ENCODE data around the gene MMP1.
A peak's percentile ranks its signal among the peaks of the same experiment; 100 is the strongest.

Gene MMP1

DNA sequence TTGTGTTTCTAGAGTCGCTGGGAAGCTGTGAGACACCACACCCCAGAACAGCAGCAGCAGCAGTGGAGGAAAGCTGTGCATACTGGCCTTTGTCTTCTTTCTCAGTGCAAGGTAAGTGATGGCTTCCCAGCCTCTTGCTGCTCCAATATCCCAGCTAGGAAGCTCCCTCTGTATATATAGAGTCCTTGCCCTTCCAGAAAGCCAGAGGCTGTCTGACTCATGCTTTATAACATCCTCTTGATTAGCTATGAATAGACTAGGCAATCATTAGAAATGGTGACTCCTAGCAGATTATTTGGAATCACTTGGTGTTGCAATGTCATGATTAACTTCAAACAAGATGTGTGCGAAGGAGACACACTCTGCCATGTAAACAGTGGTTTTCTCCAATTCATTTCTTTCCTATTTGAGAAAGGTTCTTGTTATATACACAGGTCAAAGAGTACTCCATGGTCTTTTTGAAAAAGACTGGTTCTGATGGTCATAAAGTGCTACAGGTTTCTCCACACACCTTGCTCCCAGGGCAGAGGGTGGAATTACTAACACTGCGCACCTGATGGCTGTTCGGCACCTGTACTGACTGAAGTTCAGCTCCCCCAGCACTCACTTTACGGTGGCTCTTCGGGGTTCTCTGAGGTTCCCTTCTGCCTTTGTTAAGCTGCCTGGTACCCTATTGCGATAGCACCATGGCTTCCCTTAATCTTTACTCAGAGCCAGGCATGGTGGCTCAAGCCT, at the start of gene MMP1:
MMP1 (minus strand) TSS at position 149 of the 735 bp plus-strand sequence; CDS start at position 81, 68 bp downstream.
- no peak for DNase-seq (ENCODE audit: low spot score)

DNA sequence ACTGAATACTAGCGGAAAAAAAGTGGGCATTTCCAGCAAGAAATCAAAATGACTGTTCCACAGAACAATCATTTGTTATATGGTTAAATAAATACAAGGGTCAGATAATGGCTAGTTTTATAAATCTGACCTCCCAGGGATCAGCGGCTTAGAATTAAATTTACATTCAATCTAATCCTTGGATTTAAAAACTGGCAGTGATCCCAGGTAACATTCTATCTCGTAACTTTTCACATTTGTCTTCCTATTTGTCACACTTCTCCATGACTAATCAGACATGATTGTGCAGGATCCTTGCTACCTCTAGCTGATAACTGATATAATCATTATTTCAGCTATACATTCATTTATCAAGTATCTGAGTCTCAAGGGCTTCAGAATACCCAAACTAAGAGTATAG, 48.3 kb upstream of the MMP1 start:
- no peak for DNase-seq (ENCODE audit: low spot score)

- DNase-seq (ENCODE audit: low spot score), result no peak
Measured at GRCh38 chr11:102843489-102843888, 45.5 kb upstream of the MMP1 start, which contains the start of gene MMP3. Gene MMP3, minus strand, starts transcription at chr11:102843609. Its CDS starts 63 bp downstream, at chr11:102843546.

- DNase-seq (ENCODE audit: low spot score), result no peak
Measured at GRCh38 chr11:102842930-102843329, 45.0 kb upstream of the MMP1 start.

- no peak for DNase-seq (ENCODE audit: low spot score)
Measured at GRCh38 chr11:102840018-102840417, 42.1 kb upstream of the MMP1 start.

DNA sequence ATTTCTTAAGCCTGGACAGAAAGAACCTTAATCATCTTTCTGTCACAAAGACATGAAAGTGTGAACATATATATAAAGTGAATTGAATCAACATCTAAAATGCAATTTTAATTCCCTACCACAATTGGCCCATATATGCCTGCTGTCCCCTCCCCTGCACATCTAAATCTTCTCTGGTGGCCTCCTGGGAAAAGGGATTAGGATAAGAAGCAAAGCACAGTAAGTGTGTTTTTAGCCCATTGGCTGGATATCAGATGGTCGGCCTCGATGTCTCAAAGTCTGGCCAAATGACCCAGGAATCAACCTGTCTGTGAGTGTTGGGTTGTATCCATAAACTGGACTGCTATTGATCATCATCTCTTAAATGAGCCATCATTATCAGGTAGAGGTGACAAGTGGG, 39.7 kb upstream of the MMP1 start:
- DNase-seq (ENCODE audit: low spot score), result no peak

GRCh38 chr11:102837156-102837555, 39.2 kb upstream of the MMP1 start:
- DNase-seq (ENCODE audit: low spot score), result no peak

DNA sequence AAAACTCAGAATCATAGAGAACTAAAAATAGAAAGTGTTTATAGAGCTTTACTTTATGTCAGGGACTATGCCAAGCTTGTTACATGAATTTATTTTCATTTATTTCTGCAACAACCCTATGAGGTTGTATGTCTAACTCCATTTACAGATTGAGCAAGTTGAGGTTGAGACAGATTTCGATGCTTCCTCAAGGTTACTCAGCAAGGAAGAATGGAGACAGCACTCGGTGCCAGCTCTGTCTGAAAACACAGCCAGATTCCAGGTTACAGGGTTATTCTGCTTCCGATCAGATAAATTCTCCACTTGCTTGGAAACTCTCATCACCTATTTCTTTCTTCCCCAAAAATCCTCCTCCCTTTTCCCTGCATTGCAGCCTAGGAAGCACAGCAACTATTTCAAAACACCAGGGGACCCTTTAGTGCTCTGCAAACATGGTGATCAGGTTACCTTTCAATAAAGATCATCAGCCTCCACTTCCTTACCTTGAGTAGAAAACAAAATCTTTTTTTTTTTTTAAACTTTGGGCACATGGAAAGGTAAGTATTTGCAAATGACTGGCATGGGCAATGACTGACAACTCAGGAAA, 38.4 kb upstream of the MMP1 start:
- no peak for DNase-seq (ENCODE audit: low spot score)

DNA sequence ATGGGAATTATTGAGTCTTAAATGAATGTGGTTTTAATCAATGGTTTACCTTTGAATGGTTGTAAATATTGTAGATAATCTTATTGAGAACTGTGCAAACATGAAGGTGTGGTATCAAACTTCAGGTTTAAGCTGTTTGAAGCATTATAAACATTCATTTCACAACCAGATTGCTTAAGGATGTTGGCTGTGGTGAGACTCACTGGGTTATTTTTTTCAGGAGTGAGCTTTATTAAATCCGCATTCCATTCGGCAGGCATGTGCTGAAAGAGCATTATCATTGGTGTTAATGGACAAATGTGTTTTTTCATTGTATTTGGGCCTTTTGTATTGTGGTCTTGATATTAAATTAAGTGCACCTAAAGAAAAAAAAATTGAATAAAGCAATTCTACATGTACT, 35.8 kb upstream of the MMP1 start:
- DNase-seq (ENCODE audit: low spot score), result no peak

DNA sequence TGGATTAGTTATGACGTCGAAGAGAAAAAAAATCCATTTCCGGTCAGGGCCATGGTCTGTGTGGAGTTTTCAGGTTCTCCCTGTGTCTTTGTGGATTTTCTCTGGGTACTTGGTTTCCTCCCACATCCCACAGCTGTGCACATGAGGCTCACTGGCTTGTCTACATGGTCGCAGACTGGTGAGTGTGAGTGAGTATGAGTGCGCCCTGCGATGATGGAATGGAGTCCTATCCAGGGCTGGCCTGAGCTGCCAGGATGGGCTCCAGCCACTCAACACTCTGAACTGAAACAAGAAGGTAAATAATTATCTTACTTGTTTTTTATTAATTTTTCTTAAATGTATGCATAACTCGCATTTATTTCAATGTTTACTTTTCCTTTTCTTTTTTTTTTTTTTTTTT, 34.7 kb upstream of the MMP1 start:
- no peak for DNase-seq (ENCODE audit: low spot score)

GRCh38 chr11:102831489-102832440, 33.8 kb upstream of the MMP1 start:
- no peak for DNase-seq (ENCODE audit: low spot score)

DNA sequence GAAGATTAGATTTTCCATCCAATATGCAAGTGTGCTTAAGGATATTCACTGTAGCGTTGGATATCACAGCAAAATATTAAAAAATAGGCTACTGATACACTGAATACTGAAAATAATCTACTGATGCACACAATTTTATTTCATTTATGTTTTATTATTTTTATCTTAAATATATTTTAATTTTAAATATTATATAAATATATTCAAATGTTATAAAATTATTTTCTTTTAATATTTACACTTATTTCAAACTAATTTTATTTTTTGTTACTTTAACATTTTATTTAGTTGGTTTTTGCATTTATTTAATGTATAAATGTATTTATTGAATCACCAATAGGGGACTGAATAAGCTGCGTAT, 33.1 kb upstream of the MMP1 start:
- no peak for DNase-seq (ENCODE audit: low spot score)

DNA sequence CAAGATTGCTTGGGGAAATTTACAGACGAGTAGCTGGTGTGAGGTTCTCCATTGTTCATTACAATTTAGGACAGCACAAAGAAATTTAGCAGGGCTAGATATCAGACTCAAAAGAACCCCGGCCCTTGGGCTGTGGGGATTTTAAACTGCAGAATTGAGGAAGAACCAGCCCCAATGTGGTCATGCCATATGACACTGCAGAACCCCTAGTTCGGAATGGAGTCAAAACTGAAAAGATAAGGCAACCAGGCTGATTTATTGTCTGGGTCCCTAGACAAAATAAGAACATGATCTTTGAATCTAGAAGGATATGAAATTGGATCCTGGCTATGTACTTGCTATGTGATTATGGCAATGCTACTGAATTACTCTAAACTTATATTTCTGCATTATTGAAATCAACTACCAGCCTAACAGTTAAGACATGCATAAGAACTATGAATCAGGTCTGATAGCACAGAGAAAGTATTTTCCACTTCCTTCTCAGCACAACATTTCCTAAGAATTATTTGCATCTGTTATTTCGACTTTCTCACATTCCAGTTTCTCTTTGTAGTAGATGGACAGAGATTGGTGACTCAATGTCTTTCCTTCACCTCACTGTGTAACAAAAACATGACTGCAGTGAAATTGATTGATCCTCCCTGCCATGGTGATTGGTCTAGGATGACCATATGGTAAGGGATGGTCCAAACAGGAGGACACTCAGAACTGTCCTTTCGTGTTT, 32.2 kb upstream of the MMP1 start:
- no peak for DNase-seq (ENCODE audit: low spot score)

GRCh38 chr11:102829316-102830000, 31.5 kb upstream of the MMP1 start:
- DNase-seq (ENCODE audit: low spot score), result no peak

DNA sequence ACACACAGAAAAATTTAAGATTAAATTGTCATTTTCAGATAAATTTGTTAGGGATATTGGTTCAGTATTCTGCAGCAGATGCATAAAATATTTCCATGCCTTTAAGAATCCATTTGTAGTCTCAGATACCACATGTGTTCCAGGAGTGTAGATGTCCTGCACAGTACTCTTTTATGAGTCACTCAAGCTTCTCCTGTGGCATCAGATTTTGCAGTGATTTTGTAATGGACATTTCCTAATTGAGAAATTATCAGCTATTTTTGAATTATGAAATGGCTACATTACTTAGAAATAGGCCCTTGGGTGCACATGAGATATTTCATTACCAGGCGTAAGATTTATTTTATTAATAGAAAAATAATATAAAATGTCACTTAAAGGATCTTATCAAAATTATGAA, 26.6 kb upstream of the MMP1 start:
- DNase-seq (ENCODE audit: low spot score), result no peak

DNA sequence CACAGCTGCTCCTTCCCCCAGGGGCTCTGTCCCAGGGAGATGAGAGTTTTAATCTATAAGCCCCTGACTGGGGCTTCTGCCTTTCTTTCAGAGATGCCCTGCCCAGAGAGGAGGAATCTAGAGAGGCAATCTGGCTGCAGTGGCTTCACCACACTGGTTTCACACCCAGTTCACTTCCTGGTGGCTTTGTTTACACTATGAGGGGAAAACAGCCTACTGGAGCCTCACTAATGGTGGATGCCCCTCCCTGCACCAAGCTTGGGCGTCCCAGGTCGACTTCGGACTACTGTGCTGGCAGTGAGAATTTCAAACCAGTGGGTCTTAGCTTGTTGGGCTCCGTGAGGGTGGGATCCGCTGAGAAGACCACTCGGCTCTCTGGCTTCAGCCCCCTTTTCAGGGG, 21.5 kb upstream of the MMP1 start:
- no peak for DNase-seq (ENCODE audit: low spot score)

- no peak for DNase-seq (ENCODE audit: low spot score)
Measured at GRCh38 chr11:102813484-102813883, 15.5 kb upstream of the MMP1 start.

DNA sequence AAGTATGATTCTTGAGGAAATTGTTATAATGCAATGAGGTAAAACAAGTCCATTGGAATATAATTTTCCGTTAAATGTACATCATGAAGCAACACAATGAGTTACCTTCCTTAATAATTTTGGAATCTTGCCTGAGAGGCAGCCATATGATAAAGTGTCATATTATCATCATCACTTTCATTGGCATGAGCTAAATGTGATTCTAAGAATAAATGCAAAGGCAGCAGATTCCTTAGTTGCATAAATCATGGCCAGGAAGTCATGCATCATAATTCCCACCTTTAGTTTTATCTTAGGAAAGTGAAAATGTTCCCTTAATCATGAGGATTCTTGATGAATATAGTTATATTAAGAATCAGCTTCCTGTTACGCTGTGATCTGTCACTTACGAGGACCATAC, 14.2 kb upstream of the MMP1 start:
- no peak for DNase-seq (ENCODE audit: low spot score)

GRCh38 chr11:102810950-102811660, 13.1 kb upstream of the MMP1 start:
- peak; percentile 9 for DNase-seq (ENCODE audit: low spot score)

DNA sequence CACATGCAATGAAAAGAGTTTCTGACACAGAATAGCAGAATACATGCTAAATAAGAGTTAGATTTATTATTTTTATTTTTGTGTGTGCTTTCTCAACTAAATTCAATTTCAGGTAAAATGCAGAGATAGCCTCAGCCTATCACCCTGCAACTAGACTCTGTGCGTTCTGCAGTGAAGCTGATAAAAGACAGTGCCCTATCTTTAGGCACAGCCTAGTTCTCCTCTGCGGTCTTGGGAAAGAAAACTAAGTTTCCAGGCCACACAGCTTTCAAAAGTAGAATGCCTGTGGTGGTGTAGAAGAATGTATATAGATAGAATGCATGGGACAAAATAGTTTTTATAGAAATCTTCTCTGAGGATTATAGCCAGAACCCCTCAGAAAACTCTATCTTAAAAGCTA, 12.0 kb upstream of the MMP1 start:
- no peak for DNase-seq (ENCODE audit: low spot score)

DNA sequence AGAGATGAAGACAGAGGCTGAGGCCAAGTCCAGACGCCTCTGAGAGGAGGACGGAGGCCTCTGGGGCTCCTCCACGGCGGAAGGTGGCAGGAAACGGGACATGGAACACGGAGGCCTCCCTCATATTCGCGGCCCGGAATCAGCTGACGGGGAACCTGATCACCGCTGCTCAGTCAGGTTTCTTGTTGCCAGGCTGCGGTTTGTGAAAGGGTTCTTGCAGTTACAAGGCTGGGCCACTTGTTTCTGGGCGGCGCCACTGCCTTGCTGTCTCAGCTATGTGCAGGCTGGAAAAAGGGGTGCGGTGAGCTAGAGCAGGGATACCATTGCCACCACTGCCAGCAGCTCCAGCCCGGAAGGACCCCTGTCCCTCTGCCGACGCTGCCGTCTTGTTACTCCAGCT, 10.0 kb upstream of the MMP1 start:
- DNase-seq (ENCODE audit: low spot score), result no peak
